HepG2 (cell line): ENCODE data around the gene PXT1. TPM values are rescaled to one million over a fixed set of nuclear protein-coding genes. Genes with fewer than 3 reads are reported as not detected.
A peak's percentile ranks its signal among the peaks of the same experiment; 100 is the strongest.

ENCODE experiments used
- ARID3A ChIP-seq: IDR thresholded peaks from 2 replicates; pipeline ENCODE4 v1.6.1; 2012; ENCODE audit warnings: low read depth, low read length, improper control_type of control experiment
- CENPT ChIP-seq: sonication (generic); formaldehyde crosslinking; IDR thresholded peaks from 2 replicates; pipeline ENCODE4 v1.8.0; 2022; ENCODE audit warnings: low read depth, mild to moderate bottlenecking, moderate library complexity, missing genetic modification reagents
- HIC2 ChIP-seq: sonication (generic); formaldehyde crosslinking; IDR thresholded peaks from 2 replicates; pipeline ENCODE4 v1.9.0; 2022; ENCODE audit warnings: low read depth, missing genetic modification reagents
- HNRNPLL ChIP-seq: fragments of 200-400 bp; formaldehyde crosslinking; IDR thresholded peaks from 2 replicates; pipeline ENCODE4 v1.6.1; 2017; ENCODE audit warnings: mild to moderate bottlenecking, low read depth, low read length; ENCODE audit not compliant: poor library complexity, severe bottlenecking
- KAT8 ChIP-seq: IDR thresholded peaks from 2 replicates; pipeline ENCODE4 v1.6.1; 2016; ENCODE audit warnings: missing genetic modification reagents, missing compliant biosample characterization
- MLLT10 ChIP-seq: sonication (generic); formaldehyde crosslinking; IDR thresholded peaks from 2 replicates; pipeline ENCODE4 v1.4.0; 2020; ENCODE audit warnings: missing genetic modification reagents
- NFYC ChIP-seq: IDR thresholded peaks from 2 replicates; pipeline ENCODE4 v1.6.1; 2016; ENCODE audit warnings: missing genetic modification reagents, missing compliant biosample characterization
- PITX1 ChIP-seq: sonication (generic); formaldehyde crosslinking; IDR thresholded peaks from 2 replicates; pipeline ENCODE4 v1.5.1; 2020; ENCODE audit warnings: mild to moderate bottlenecking, missing genetic modification reagents
- PTBP1 ChIP-seq: fragments of 200-400 bp; formaldehyde crosslinking; IDR thresholded peaks from 2 replicates; pipeline ENCODE4 v1.6.1; 2018; ENCODE audit warnings: low read length, low read depth; ENCODE audit not compliant: poor library complexity, severe bottlenecking
- RFX5 ChIP-seq: IDR thresholded peaks from 2 replicates; pipeline ENCODE4 v1.6.1; 2011; ENCODE audit warnings: low read depth, low read length, improper control_type of control experiment
- ZBTB7B ChIP-seq: sonication (generic); formaldehyde crosslinking; IDR thresholded peaks from 2 replicates; pipeline ENCODE4 v1.4.0; 2020; ENCODE audit warnings: missing genetic modification reagents
- ZFP36 ChIP-seq: fragments of 150-350 bp; IDR thresholded peaks from 2 replicates; pipeline ENCODE4 v1.6.1; 2018; ENCODE audit warnings: borderline replicate concordance, low read length, low read depth; ENCODE audit not compliant: partially characterized antibody
- ZFP62 ChIP-seq: sonication (generic); formaldehyde crosslinking; IDR thresholded peaks from 2 replicates; pipeline ENCODE4 v1.4.0; 2020; ENCODE audit warnings: missing genetic modification reagents
- ZNF260 ChIP-seq: sonication (generic); formaldehyde crosslinking; IDR thresholded peaks from 2 replicates; pipeline ENCODE4 v1.4.0; 2020; ENCODE audit warnings: missing genetic modification reagents, low read depth, mild to moderate bottlenecking, borderline replicate concordance
- ZNF576 ChIP-seq: sonication (generic); formaldehyde crosslinking; IDR thresholded peaks from 2 replicates; pipeline ENCODE4 v1.4.0; 2020; ENCODE audit warnings: mild to moderate bottlenecking, missing genetic modification reagents
- ZNF704 ChIP-seq: sonication (generic); formaldehyde crosslinking; IDR thresholded peaks from 2 replicates; pipeline ENCODE4 v1.8.1; 2023; ENCODE audit warnings: mild to moderate bottlenecking, inconsistent platforms, moderate library complexity, missing genetic modification reagents, borderline replicate concordance
- ZNF777 ChIP-seq: sonication (generic); formaldehyde crosslinking; IDR thresholded peaks from 2 replicates; pipeline ENCODE4 v1.4.0; 2020; ENCODE audit warnings: missing genetic modification reagents
- ZSCAN31 ChIP-seq: sonication (generic); formaldehyde crosslinking; IDR thresholded peaks from 2 replicates; pipeline ENCODE4 v1.5.0; 2020; ENCODE audit warnings: low read depth, mild to moderate bottlenecking, missing genetic modification reagents
- polyA plus RNA-seq, 8 experiments: library from polyadenylated mRNA; depleted of rRNA in 3 of 8; stranded (reverse) in 7 of 8; unstranded in 1 of 8; fragments of >200 nt; fragmentation: Illumina TruSeq in 4 of 8; extraction: Trizol in 4 of 8; gene quantifications; 2 replicates each; pipeline versions ENCODE4 v1.2.1 to v1.2.3, GENCODE V29; 2011 to 2016; ENCODE audit warnings: low read depth in 4 of 8, missing spikeins in 1 of 8, mixed read lengths in 1 of 8; ENCODE audit not compliant: insufficient read depth in 1 of 8
- total RNA-seq, 5 experiments: library from RNA; depleted of rRNA; stranded (reverse); fragments of >200 nt; fragmentation: Illumina TruSeq; extraction: Trizol; gene quantifications; 2 replicates each; pipeline ENCODE4 v1.2.3, GENCODE V29; 2016; ENCODE audit warnings: low read depth in 1 of 5

The PXT1 gene
- total and polyA plus RNA-seq, 2 of the 13 experiments (the other 11 are each of a cell fraction or from before 2014, with no cell fraction given): 0.04 TPM; not detected in 1

GRCh38 chr6:36441307-36441894, 1.3 kb downstream of the PXT1 start (continued):
- TF ChIP-seq PITX1 (CRISPR knock-in tag) (peak; percentile 36; the same call in 1 of the 2 replicates), ZNF576 (CRISPR knock-in tag) (no peak), ZSCAN31 (no peak), ZBTB7B (CRISPR knock-in tag) (no peak), RFX5 (peak; percentile 60; the same call in 1 of the 2 replicates), PTBP1 (no peak), ZNF260 (CRISPR knock-in tag) (no peak), ARID3A (peak; percentile 24; the same call in 1 of the 2 replicates), HNRNPLL (no peak), CENPT (no peak), KAT8 (CRISPR knock-in tag) (peak; percentile 91), ZFP62 (CRISPR knock-in tag) (no peak), HIC2 (CRISPR knock-in tag) (0 out of 2 replicates have a peak, but pooled peaks have one; percentile 20), NFYC (peak; percentile 30; the same call in 1 of the 2 replicates), MLLT10 (CRISPR knock-in tag) (no peak), ZNF777 (no peak), ZNF704 (CRISPR knock-in tag) (no peak), ZFP36 (no peak)
